K562 (cell line): ENCODE measurements around the gene CFAP97D2.

Experiments used
- CCNT2 ChIP-seq: IDR thresholded peaks from 2 replicates; pipeline ENCODE4 v1.6.1; 2011; ENCODE audit warnings: borderline replicate concordance, low read depth, mild to moderate bottlenecking, moderate library complexity, mixed read lengths, low read length; ENCODE audit not compliant: insufficient read length; ENCODE audit errors: extremely low read depth
- SIX5 ChIP-seq, 2 experiments: IDR thresholded peaks; 2 replicates each; pipeline ENCODE4 v1.6.1; 2011; ENCODE audit warnings: low read length in 2 of 2, borderline replicate concordance in 1 of 2, low read depth in 1 of 2, mild to moderate bottlenecking in 1 of 2, moderate library complexity in 1 of 2; ENCODE audit not compliant: insufficient read depth in 1 of 2
- SMAD3 ChIP-seq: fragments of 450-650 bp; formaldehyde crosslinking; conservative IDR thresholded peaks from 2 replicates; pipeline ENCODE4 v1.4.0; 2020; ENCODE audit warnings: mild to moderate bottlenecking
- TAF1 ChIP-seq: IDR thresholded peaks from 2 replicates; pipeline ENCODE4 v1.6.1; 2011; ENCODE audit warnings: mild to moderate bottlenecking, low read length, moderate library complexity; ENCODE audit not compliant: insufficient read depth, control insufficient read depth, severe bottlenecking; ENCODE audit errors: extremely low read depth
- TF ChIP-seq, protein P1 (sequence below), 3 experiments: IDR thresholded peaks in 2 of 3; conservative IDR thresholded peaks in 1 of 3; 2 replicates each; pipeline ENCODE4 v1.5.1; 2011 to 2012; ENCODE audit warnings: low read length in 3 of 3, mild to moderate bottlenecking in 3 of 3, control low read depth in 2 of 3, improper control_type of control experiment in 1 of 3, inconsistent platforms in 1 of 3, low read depth in 1 of 3, mixed read lengths in 1 of 3, moderate library complexity in 1 of 3; ENCODE audit not compliant: insufficient read depth in 2 of 3

DNA sequence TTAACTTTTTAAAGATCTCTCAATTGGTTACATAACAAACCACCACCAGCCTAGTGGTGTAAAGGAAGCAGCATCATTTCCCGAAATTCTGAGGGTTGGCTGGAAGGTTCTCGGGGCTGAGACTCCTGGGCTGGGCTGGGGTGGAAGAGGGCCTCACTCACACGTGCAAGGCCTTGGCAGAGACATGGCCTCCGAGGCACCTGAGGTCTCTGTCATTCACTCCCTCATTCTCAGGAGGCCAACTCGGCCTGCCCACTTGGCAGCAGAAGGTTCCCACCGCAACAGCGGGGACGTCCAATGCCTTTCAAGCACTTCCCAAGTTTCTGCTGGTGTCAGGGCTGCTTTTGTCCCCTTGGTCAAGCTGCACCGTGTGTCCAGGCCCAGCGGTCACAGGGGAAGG, 28.0 kb upstream of the CFAP97D2 start:
- TF ChIP-seq CCNT2 (no peak), SMAD3 (no peak), SIX5 (IDR thresholded peaks at IDR 0.05; ENCODE audit: borderline replicate concordance in 1 of 2, insufficient read depth in 1 of 2, low read depth in 1 of 2, low read length in 2 of 2) (no peak), TAF1 (no peak)
- TF ChIP-seq, protein P1, sequence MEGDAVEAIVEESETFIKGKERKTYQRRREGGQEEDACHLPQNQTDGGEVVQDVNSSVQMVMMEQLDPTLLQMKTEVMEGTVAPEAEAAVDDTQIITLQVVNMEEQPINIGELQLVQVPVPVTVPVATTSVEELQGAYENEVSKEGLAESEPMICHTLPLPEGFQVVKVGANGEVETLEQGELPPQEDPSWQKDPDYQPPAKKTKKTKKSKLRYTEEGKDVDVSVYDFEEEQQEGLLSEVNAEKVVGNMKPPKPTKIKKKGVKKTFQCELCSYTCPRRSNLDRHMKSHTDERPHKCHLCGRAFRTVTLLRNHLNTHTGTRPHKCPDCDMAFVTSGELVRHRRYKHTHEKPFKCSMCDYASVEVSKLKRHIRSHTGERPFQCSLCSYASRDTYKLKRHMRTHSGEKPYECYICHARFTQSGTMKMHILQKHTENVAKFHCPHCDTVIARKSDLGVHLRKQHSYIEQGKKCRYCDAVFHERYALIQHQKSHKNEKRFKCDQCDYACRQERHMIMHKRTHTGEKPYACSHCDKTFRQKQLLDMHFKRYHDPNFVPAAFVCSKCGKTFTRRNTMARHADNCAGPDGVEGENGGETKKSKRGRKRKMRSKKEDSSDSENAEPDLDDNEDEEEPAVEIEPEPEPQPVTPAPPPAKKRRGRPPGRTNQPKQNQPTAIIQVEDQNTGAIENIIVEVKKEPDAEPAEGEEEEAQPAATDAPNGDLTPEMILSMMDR (IDR thresholded peaks at IDR 0.05 in 2 of 3, conservative IDR thresholded peaks at IDR 0.05 in 1 of 3; ENCODE audit: insufficient read depth in 2 of 3, low read depth in 1 of 3, low read length in 3 of 3) = no peak
